GM10266 (cell line): ENCODE results near the gene MCRS1.

Experiments used
- DNase-seq: peaks from one replicate; pipeline ENCODE4 v3.0.0; 2012; ENCODE audit errors: extremely low spot score
- TF ChIP-seq, protein P1 (sequence below): IDR thresholded peaks from 2 replicates; pipeline ENCODE4 v1.5.1; 2012; ENCODE audit warnings: mild to moderate bottlenecking, low read depth; ENCODE audit not compliant: control insufficient read depth, insufficient read depth; ENCODE audit errors: missing control alignments

The MCRS1 gene

DNA sequence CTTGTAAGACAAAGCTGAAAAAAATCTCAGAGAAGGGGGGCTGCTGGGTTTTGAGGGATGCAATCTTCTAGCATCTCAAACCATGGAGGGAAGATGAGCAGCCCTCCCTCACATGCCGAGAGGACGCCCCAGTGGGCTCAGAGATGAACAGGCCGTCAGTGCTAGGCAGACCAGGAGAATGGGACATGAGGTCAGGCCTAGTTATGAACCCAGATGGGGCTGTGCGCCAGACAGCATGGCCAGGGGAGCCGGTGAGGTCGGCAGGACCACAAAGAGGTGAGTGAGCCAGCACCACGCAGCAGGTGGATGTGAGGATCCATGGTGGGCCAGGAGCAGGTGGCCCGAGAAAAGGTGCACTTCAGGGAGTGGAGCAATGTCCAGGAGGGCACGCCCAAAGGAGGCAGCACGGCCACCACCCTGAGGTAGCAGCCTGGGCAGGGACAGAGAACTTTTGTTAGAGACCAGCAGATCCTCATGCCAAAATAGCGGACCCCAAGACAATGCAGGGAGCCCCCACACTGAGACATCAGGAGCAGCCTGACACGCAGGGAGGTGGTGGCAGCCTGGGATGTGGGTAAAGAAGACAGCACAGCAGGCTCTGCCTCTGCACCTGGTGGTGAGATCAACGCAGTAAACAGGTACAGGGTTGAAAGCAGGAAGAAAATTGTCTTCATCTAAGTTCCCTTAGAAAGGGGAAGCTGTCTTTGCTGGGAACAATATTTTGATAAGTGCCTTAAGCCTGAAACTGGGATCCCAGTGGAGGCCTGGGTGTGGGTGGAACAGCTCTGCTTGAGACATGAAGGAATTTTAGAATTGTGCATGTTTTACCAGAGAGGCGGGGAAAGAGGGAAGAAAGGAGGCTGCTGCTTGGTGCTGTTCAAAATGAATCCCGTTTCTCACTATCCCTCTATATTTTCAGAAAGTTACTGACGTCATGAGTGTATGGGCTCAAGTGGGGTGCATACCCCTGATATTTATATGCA is 17.8 kb upstream of the MCRS1 start:
- TF ChIP-seq, protein P1, sequence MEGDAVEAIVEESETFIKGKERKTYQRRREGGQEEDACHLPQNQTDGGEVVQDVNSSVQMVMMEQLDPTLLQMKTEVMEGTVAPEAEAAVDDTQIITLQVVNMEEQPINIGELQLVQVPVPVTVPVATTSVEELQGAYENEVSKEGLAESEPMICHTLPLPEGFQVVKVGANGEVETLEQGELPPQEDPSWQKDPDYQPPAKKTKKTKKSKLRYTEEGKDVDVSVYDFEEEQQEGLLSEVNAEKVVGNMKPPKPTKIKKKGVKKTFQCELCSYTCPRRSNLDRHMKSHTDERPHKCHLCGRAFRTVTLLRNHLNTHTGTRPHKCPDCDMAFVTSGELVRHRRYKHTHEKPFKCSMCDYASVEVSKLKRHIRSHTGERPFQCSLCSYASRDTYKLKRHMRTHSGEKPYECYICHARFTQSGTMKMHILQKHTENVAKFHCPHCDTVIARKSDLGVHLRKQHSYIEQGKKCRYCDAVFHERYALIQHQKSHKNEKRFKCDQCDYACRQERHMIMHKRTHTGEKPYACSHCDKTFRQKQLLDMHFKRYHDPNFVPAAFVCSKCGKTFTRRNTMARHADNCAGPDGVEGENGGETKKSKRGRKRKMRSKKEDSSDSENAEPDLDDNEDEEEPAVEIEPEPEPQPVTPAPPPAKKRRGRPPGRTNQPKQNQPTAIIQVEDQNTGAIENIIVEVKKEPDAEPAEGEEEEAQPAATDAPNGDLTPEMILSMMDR = no peak
- DNase-seq = no peak

DNA sequence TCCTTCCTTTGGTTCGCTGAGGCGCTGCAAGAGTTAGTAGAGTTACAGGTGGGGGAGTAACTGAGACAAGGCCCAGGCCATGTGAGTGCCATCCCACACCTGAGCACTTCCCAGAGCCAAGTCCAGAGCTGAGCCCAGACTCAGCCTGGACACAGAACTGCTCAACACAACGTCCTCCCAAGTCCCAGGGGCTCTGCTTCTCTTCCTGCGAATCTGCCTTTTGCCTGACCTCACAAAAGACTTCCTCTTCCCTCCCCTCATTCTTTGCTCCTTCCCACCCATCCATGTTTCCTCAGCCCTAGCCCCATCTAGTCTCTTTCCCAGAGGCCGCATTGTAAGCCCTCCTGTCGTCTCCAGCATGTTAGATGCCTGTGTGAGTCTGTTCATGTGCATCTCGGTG is 16.6 kb upstream of the MCRS1 start:
- TF ChIP-seq, protein P1 = no peak
- DNase-seq = no peak

DNA sequence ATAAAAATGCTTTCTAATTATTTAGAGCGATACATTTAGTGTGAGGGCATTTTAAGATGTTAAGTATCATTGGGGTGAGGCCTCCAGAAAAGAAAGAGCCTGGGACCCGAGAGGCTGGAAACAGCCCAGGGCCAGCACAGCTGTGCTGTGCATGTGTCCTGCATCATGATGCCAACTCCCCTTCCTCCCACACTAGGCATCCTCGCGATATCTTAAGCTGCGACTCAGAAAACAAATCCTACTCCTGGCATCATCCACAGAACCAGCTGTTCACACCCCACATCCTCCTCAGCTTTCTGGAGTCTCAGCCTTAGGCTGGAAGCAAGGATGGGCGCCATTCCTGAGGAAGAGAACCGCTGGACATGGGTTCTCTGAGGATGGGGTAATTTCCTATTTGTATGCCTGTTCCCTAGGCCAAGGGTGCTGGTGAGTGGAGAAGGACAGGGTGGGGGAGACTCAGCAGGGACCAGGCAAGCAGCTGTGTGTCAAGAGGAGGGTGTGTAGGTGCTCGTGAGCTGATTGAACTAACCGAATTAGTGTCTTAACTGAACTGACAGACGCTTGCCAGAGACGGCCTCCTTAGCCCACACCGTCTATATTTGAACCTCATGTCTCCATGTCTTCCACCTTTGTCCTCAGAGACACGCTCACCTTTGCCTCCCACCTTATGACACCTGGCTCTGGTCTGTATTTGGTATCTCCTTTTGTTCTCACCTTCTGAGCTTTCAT is 15.6 kb upstream of the MCRS1 start:
- no peak for DNase-seq
- TF ChIP-seq, protein P1 = no peak

DNA sequence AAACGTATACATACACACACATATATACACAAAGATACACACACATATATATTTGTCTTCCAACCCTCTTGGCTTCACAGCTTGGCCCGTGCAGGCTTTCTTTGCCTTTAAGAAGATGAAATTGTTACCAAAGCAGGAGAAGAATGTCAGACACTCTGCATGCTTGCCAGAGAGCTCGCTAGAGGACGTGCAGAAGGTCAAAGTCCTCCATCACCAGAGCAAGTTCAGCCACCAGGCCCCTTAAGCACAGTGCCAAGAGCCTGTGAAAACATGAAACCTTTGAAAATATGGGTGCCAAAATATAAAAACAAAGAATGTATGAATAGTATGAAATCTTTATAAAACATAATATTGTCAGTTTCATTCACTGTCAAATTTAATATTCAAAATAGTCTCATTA is 14.9 kb upstream of the MCRS1 start:
- TF ChIP-seq, protein P1 = no peak
- DNase-seq = no peak

DNA sequence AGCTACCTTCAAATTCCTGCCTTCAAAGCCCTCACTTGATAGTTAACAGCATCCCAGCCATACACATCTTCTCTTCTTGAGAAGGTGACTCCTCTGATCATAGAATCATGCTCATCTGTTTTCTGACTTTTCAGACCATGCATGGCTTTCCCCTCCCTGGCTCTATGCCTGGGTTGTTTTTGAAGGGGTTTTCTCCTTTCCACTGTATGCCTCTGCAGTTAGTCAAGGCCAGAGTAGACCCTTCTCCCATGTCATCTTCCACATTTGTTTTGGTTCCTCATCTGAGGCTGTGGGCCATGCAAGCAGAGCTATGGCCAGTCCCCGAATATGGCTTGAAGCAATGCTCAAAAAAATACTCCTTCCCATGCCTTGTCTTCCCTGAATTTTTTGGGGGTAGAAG is 14.3 kb upstream of the MCRS1 start:
- DNase-seq = peak; percentile 33
- TF ChIP-seq, protein P1 = no peak

DNA sequence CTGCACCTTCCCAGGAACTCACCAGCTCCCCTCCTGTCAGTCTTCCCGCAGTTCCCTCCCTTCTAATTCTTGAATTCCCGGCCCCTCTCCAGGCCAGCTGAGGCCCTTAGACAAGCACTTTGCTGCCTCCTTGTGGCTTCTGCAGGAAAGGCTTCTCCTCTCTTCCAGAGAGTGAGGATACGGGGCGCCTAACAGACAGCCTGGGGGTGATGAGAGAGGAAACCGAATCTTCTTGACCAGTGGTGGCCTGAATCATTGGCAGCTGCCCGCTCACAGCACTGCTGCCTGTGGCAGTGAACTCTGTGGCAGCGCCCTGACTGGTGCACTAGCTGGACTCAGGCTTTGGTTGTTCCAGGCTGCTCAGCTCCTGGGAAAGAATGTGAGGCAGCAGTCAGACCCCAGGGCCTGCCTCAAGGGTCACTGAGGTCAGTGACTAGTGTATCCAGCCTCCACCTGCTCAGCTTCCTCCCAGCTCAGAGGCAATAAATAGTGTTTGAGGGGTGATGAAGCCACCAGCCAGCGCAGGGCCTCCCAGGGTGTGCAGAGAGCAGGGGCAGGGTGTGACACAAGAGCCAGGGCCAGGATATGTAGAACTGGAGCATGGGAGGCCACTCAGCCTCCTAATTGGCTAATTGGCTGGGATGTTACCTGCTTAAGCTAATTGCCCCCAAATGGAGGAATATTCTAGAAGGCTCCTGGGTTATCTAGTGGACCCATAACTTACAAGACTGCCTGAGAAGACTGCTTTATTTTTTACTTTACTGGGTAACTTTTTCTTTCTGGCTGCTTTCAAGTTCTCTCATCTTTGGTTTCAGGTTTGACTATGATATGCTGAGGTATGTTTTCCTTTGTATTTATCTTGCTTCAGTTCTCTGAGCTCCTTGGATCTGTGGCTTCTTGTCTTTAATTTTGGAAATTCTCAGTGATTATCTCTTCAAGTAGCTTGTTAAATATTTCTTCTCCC is 12.9 kb upstream of the MCRS1 start:
- peak; percentile 63 for DNase-seq
- TF ChIP-seq, protein P1 = peak; percentile 82
